Glutamatergic neuron (in vitro differentiated cells): ENCODE measurements around the gene TAF1A. TPM values are rescaled to one million over a fixed set of nuclear protein-coding genes. Genes with fewer than 3 reads are reported as not detected.

Source experiments
- DNase-seq: peaks from one replicate; pipeline ENCODE4 v3.0.0; 2022
- H3K27ac Mint-ChIP-seq: one replicate; pipeline ENCODE4 v1.8.0; 2020; ENCODE audit warnings: mild to moderate bottlenecking, mixed read lengths, inconsistent platforms; ENCODE audit not compliant: unreplicated experiment
- H3K27me3 Mint-ChIP-seq: one replicate; pipeline ENCODE4 v1.8.0; 2020; ENCODE audit warnings: mild to moderate bottlenecking, moderate library complexity, mixed read lengths, inconsistent platforms; ENCODE audit not compliant: unreplicated experiment
- H3K36me3 Mint-ChIP-seq: one replicate; pipeline ENCODE4 v1.8.0; 2020; ENCODE audit warnings: mild to moderate bottlenecking, mixed read lengths, inconsistent platforms; ENCODE audit not compliant: unreplicated experiment
- H3K4me1 Mint-ChIP-seq: one replicate; pipeline ENCODE4 v1.8.0; 2020; ENCODE audit warnings: mild to moderate bottlenecking, low read depth, mixed read lengths, inconsistent platforms; ENCODE audit not compliant: unreplicated experiment
- H3K4me3 Mint-ChIP-seq: one replicate; pipeline ENCODE4 v1.8.0; 2020; ENCODE audit warnings: mild to moderate bottlenecking, mixed read lengths, inconsistent platforms; ENCODE audit not compliant: unreplicated experiment
- H3K9me3 Mint-ChIP-seq: one replicate; pipeline ENCODE4 v1.8.0; 2020; ENCODE audit warnings: mild to moderate bottlenecking, moderate library complexity, mixed read lengths, inconsistent platforms; ENCODE audit not compliant: unreplicated experiment
- CTCF ChIP-seq: fragments of 200-600 bp; sonication (generic); IDR thresholded peaks from one replicate; pipeline ENCODE4 v1.5.0; 2021; ENCODE audit not compliant: partially characterized antibody, unreplicated experiment
- total RNA-seq: library from RNA; stranded (reverse); fragmentation: NEBNext Ultra II Directional; extraction: Animal tissue kit (Norgen Biotek cat#: 25700); gene quantifications from one replicate; pipeline ENCODE4 v1.2.1, GENCODE V29; 2021; ENCODE audit not compliant: unreplicated experiment

The TAF1A gene
- total RNA-seq, 1 donor from 2014 or later = 10.4 TPM

GRCh38 chr1:222543817-222544216 lies 45.9 kb downstream of the TAF1A start:
- Mint-ChIP-seq H3K36me3 (no peaks in the 10 kb centered on the region), H3K4me1 (no peaks in the 10 kb centered on the region), H3K4me3 (no peak overlapping the region), H3K27me3 (peaks cover 3% of the 10 kb centered on the region), H3K27ac (no peak overlapping the region), H3K9me3 (peaks cover 3% of the 10 kb centered on the region)
- no peak for DNase-seq
- TF ChIP-seq CTCF = no peak

GRCh38 chr1:222540598-222540995 lies 49.1 kb downstream of the TAF1A start:
- no peak overlapping the region for H3K27ac Mint-ChIP-seq

GRCh38 chr1:222539951-222540597 lies 49.7 kb downstream of the TAF1A start:
- no peak for TF ChIP-seq CTCF
- Mint-ChIP-seq H3K4me1 (peaks cover 3% of the 10 kb centered on the region), H3K36me3 (no peaks in the 10 kb centered on the region)

More at GRCh38 chr1:222540598-222540995, 49.1 kb downstream of the TAF1A start:
- Mint-ChIP-seq H3K4me1 (peaks cover 3% of the 10 kb centered on the region), H3K36me3 (no peaks in the 10 kb centered on the region), H3K9me3 (peaks cover 1% of the 10 kb centered on the region), H3K27me3 (peaks cover 2% of the 10 kb centered on the region), H3K4me3 (no peak overlapping the region)
- no peak for DNase-seq
- TF ChIP-seq CTCF = no peak

GRCh38 chr1:222535455-222535854 lies 54.3 kb downstream of the TAF1A start:
- H3K27ac Mint-ChIP-seq = no peak overlapping the region
- DNase-seq = no peak
- H3K27me3 Mint-ChIP-seq = peaks cover 6% of the 10 kb centered on the region
- no peaks in the 10 kb centered on the region for H3K36me3 Mint-ChIP-seq
- H3K4me3 Mint-ChIP-seq = no peak overlapping the region
- peaks cover 3% of the 10 kb centered on the region for H3K4me1 Mint-ChIP-seq
- no peaks in the 10 kb centered on the region for H3K9me3 Mint-ChIP-seq
- TF ChIP-seq CTCF = no peak

More at GRCh38 chr1:222539951-222540597, 49.7 kb downstream of the TAF1A start:
- H3K4me3 Mint-ChIP-seq = no peak overlapping the region
- no peak overlapping the region for H3K27ac Mint-ChIP-seq
- peaks cover 2% of the 10 kb centered on the region for H3K27me3 Mint-ChIP-seq
- no peak for DNase-seq
- no peaks in the 10 kb centered on the region for H3K9me3 Mint-ChIP-seq

GRCh38 chr1:222530852-222531251 lies 58.9 kb downstream of the TAF1A start:
- peaks cover 2% of the 10 kb centered on the region for H3K9me3 Mint-ChIP-seq
- no peak for DNase-seq
- H3K36me3 Mint-ChIP-seq = no peaks in the 10 kb centered on the region
- TF ChIP-seq CTCF = no peak
- no peak overlapping the region for H3K4me3 Mint-ChIP-seq
- peaks cover 2% of the 10 kb centered on the region for H3K4me1 Mint-ChIP-seq
- H3K27me3 Mint-ChIP-seq = peaks cover 8% of the 10 kb centered on the region
- no peak overlapping the region for H3K27ac Mint-ChIP-seq
